Measurements from ENCODE around the gene REPS1. TPM values are rescaled to one million over a fixed set of nuclear protein-coding genes. Genes with fewer than 3 reads are reported as not detected.

Gene REPS1
- total and polyA plus RNA-seq, 2 of the 13 experiments (the other 11 are each of a cell fraction or from before 2014, with no cell fraction given), result 36.4 to 38.3 TPM

DNA sequence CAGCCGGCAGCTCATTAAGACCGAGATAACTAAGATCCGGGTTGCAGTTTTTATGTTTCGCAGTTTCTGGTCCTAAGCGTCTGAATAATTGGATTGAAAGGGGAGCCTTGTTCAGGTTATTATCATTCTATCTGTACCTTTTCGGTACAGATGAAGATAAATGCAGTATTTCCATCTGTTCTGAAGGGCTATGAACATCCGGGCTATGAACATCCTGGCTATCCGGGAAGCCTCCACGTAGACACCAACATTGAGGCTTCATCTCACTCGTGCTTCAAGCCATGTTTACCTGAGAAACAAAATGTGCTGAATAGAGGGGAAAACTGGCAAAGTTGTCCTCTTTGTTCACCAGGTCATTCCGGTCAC, 399 bp upstream of the REPS1 start (continued):
- no peak for TF ChIP-seq ZNF564 (CRISPR knock-in tag; IDR thresholded peaks at IDR 0.05)
- TF ChIP-seq NONO (IDR thresholded peaks at IDR 0.05), result no peak
- no peak for TF ChIP-seq NONO (CRISPR knock-in tag; conservative IDR thresholded peaks at IDR 0.05)
- TF ChIP-seq ZSCAN9 (CRISPR knock-in tag; IDR thresholded peaks at IDR 0.05; ENCODE audit: borderline replicate concordance), result no peak
- no peak for TF ChIP-seq SNAI1 (CRISPR knock-in tag; IDR thresholded peaks at IDR 0.05; ENCODE audit: borderline replicate concordance)
- no peak for TF ChIP-seq ZNF251 (CRISPR knock-in tag; IDR thresholded peaks at IDR 0.05)
- TF ChIP-seq, protein P1, sequence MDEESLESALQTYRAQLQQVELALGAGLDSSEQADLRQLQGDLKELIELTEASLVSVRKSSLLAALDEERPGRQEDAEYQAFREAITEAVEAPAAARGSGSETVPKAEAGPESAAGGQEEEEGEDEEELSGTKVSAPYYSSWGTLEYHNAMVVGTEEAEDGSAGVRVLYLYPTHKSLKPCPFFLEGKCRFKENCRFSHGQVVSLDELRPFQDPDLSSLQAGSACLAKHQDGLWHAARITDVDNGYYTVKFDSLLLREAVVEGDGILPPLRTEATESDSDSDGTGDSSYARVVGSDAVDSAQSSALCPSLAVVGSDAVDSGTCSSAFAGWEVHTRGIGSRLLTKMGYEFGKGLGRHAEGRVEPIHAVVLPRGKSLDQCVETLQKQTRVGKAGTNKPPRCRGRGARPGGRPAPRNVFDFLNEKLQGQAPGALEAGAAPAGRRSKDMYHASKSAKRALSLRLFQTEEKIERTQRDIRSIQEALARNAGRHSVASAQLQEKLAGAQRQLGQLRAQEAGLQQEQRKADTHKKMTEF (CRISPR knock-in tag; IDR thresholded peaks at IDR 0.05), result peak; percentile 49; the same call in 1 of the 2 replicates
- no peak for TF ChIP-seq SKI (IDR thresholded peaks at IDR 0.05; ENCODE audit: partially characterized antibody)
- no peak for TF ChIP-seq GTF2F1 (IDR thresholded peaks at IDR 0.05; ENCODE audit: low read length)
- no peak for TF ChIP-seq ZNF225 (CRISPR knock-in tag; IDR thresholded peaks at IDR 0.05)
- TF ChIP-seq, protein P2, sequence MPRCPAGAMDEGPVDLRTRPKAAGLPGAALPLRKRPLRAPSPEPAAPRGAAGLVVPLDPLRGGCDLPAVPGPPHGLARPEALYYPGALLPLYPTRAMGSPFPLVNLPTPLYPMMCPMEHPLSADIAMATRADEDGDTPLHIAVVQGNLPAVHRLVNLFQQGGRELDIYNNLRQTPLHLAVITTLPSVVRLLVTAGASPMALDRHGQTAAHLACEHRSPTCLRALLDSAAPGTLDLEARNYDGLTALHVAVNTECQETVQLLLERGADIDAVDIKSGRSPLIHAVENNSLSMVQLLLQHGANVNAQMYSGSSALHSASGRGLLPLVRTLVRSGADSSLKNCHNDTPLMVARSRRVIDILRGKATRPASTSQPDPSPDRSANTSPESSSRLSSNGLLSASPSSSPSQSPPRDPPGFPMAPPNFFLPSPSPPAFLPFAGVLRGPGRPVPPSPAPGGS (CRISPR knock-in tag; IDR thresholded peaks at IDR 0.05), result no peak
- TF ChIP-seq ZNF724P (CRISPR knock-in tag; IDR thresholded peaks at IDR 0.05; ENCODE audit: borderline replicate concordance), result no peak
- TF ChIP-seq HMGA1 (CRISPR knock-in tag; conservative IDR thresholded peaks at IDR 0.05), result no peak
- peak; percentile 24; the same call in 1 of the 2 replicates for TF ChIP-seq PHF21A (CRISPR knock-in tag; IDR thresholded peaks at IDR 0.05)
- TF ChIP-seq ZNF562 (CRISPR knock-in tag; IDR thresholded peaks at IDR 0.05; ENCODE audit: borderline replicate concordance), result no peak
- TF ChIP-seq, protein P3, sequence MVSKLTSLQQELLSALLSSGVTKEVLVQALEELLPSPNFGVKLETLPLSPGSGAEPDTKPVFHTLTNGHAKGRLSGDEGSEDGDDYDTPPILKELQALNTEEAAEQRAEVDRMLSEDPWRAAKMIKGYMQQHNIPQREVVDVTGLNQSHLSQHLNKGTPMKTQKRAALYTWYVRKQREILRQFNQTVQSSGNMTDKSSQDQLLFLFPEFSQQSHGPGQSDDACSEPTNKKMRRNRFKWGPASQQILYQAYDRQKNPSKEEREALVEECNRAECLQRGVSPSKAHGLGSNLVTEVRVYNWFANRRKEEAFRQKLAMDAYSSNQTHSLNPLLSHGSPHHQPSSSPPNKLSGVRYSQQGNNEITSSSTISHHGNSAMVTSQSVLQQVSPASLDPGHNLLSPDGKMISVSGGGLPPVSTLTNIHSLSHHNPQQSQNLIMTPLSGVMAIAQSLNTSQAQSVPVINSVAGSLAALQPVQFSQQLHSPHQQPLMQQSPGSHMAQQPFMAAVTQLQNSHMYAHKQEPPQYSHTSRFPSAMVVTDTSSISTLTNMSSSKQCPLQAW (CRISPR knock-in tag; IDR thresholded peaks at IDR 0.05), result no peak; the same call in 1 of the 2 replicates
- TF ChIP-seq, protein P4, sequence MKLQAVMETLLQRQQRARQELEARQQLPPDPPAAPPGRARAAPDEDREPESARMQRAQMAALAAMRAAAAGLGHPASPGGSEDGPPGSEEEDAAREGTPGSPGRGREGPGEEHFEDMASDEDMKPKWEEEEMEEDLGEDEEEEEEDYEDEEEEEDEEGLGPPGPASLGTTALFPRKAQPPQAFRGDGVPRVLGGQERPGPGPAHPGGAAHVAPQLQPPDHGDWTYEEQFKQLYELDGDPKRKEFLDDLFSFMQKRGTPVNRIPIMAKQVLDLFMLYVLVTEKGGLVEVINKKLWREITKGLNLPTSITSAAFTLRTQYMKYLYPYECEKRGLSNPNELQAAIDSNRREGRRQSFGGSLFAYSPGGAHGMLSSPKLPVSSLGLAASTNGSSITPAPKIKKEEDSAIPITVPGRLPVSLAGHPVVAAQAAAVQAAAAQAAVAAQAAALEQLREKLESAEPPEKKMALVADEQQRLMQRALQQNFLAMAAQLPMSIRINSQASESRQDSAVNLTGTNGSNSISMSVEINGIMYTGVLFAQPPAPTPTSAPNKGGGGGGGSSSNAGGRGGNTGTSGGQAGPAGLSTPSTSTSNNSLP (IDR thresholded peaks at IDR 0.05; ENCODE audit: low read depth, low read length), result no peak
- TF ChIP-seq HIVEP1 (CRISPR knock-in tag; IDR thresholded peaks at IDR 0.05), result no peak
- no peak for TF ChIP-seq ZBTB8A (CRISPR knock-in tag; IDR thresholded peaks at IDR 0.05; ENCODE audit: borderline replicate concordance, low read depth)
- TF ChIP-seq, protein P5, sequence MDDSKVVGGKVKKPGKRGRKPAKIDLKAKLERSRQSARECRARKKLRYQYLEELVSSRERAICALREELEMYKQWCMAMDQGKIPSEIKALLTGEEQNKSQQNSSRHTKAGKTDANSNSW (CRISPR knock-in tag; IDR thresholded peaks at IDR 0.05; ENCODE audit: borderline replicate concordance), result no peak
